Astrocyte (in vitro differentiated cells and primary cell): ENCODE measurements around the gene ARNT2.

Source experiments
- CTCF ChIP-seq: IDR thresholded peaks from 2 replicates; pipeline ENCODE4 v1.5.1; 2011; ENCODE audit warnings: low read depth, mild to moderate bottlenecking, inconsistent platforms, low read length, moderate library complexity; ENCODE audit not compliant: insufficient read depth
- EZH2 ChIP-seq: IDR thresholded peaks from 2 replicates; pipeline ENCODE4 v1.6.1; 2012; ENCODE audit warnings: mild to moderate bottlenecking, low read length, inconsistent platforms; ENCODE audit not compliant: insufficient read depth

DNA sequence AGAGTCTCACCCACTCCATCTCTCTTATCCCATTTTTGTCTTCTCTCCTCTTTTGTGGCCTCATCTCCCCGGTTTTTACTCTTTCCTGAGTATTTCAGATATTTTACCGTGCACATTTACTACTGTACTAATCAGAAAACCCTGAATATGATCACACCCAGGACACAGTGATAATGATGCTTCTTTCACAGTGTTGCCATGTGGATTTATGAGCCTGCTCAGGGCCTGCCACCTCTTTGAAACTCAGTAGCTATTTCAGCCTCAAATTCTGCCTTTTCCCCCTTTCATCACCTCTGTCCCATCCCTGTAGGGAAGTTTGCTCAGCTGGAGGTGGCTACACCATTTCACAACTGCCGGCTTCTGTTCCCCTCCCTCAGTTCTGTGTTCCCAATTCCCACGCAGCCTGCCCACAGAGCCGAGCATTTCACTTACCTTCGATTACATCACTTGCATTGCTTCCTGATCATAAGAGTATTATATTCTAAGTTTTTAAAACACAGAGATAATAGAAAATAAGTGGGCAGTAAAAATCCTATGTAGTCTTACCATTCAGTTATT is 33.2 kb downstream of the ARNT2 start:
- TF ChIP-seq CTCF (no peak), EZH2 (no peak)
